ENCODE results near the gene DHRS3. TPM values are rescaled to one million over a fixed set of nuclear protein-coding genes. Genes with fewer than 3 reads are reported as not detected.
A peak's percentile ranks its signal among the peaks of the same experiment; 100 is the strongest.

DHRS3 gene, protein sequence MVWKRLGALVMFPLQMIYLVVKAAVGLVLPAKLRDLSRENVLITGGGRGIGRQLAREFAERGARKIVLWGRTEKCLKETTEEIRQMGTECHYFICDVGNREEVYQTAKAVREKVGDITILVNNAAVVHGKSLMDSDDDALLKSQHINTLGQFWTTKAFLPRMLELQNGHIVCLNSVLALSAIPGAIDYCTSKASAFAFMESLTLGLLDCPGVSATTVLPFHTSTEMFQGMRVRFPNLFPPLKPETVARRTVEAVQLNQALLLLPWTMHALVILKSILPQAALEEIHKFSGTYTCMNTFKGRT
- total RNA-seq (2016; rRNA removed; fragmentation: Illumina TruSeq; extraction: Trizol) (30.5 and 48.5 TPM in 2 replicates), polyA plus RNA-seq (2011; rRNA removed) (90.5 and 107 TPM in 2 replicates), polyA minus RNA-seq (2011; rRNA and poly(A)+ RNA removed; ENCODE audit: low replicate concordance) (17.4 and 446 TPM in 2 replicates), Bru-seq, nascent RNA (percentile 96 among the genes with signal in this experiment), BruChase-seq, experiment 1, labeled RNA remaining after a 6-hour chase (percentile 87 among the genes with signal in this experiment), BruChase-seq, experiment 2, labeled RNA remaining after a 2-hour chase (percentile 93 among the genes with signal in this experiment)
- total RNA-seq (2016; cell fraction: cytosol; rRNA removed; fragmentation: Illumina TruSeq; extraction: Trizol; ENCODE audit: low read depth): 25.5 and 27.3 TPM in 2 replicates
- 26.6 and 52.7 TPM in 2 replicates for total RNA-seq (2016; cell fraction: insoluble cytoplasmic fraction; rRNA removed; fragmentation: Illumina TruSeq; extraction: Trizol)
- 29.7 and 30.7 TPM in 2 replicates for total RNA-seq (2016; cell fraction: membrane; rRNA removed; fragmentation: Illumina TruSeq; extraction: Trizol)
- total RNA-seq (2016; cell fraction: nucleus; rRNA removed; fragmentation: Illumina TruSeq; extraction: Trizol): 41.7 and 48.7 TPM in 2 replicates
- polyA plus RNA-seq (2011; cell fraction: cytosol; rRNA removed): 85.8 and 93.3 TPM in 2 replicates
- polyA plus RNA-seq (2011; cell fraction: nucleus; rRNA removed): 96.4 and 100 TPM in 2 replicates
- 60.3 and 66.6 TPM in 2 replicates for polyA plus RNA-seq (2012)
- polyA plus RNA-seq (2016; cell fraction: cytosol; fragmentation: Illumina TruSeq; extraction: Trizol; ENCODE audit: low read depth): 7.8 TPM in 2 replicates
- polyA plus RNA-seq (2016; cell fraction: insoluble cytoplasmic fraction; fragmentation: Illumina TruSeq; extraction: Trizol; ENCODE audit: low read depth): 18.9 and 21.8 TPM in 2 replicates
- polyA plus RNA-seq (2016; cell fraction: membrane; fragmentation: Illumina TruSeq; extraction: Trizol; ENCODE audit: low read depth): 13.0 and 14.3 TPM in 2 replicates
- 64.9 and 66.2 TPM in 2 replicates for polyA plus RNA-seq (2016; cell fraction: nucleus; fragmentation: Illumina TruSeq; extraction: Trizol; ENCODE audit: insufficient read depth, low read depth)
- 107 and 116 TPM in 2 replicates for polyA minus RNA-seq (2011; cell fraction: cytosol; rRNA and poly(A)+ RNA removed)
- polyA minus RNA-seq (2011; cell fraction: nucleus; rRNA and poly(A)+ RNA removed): 65.1 and 73.6 TPM in 2 replicates
- long read RNA-seq, experiment 1, transcript DHRS3-204 (6 exons, 1,722 nt): major isoform, 232 of 274 reads
- long read RNA-seq, experiment 1, partial matches to known transcripts: 11 of 274 reads
- long read RNA-seq, experiment 1, other reads (novel, unspliced or antisense): 31 of 274 reads
- long read RNA-seq, experiment 2, transcript DHRS3-204 (6 exons, 1,722 nt): major isoform, 70 of 144 reads
- long read RNA-seq, experiment 2, partial matches to known transcripts: 17 of 144 reads
- long read RNA-seq, experiment 2, other reads (novel, unspliced or antisense): 57 of 144 reads

- no peaks in the 10 kb centered on the region for H3K9me3 ChIP-seq (ENCODE audit: low read length)
- H3K36me3 ChIP-seq (replicated peaks in 1 of 2; ENCODE audit: control insufficient read depth in 1 of 2, insufficient read depth in 2 of 2, low read length in 2 of 2): peaks cover 3 to 10% of the 10 kb centered on the region in 2 experiments; a peak in 4 of 5 replicates
- in situ Hi-C loops (cut with HindIII; ENCODE audit: extremely low pct_ligation_motif_present, low pct_unique_long_range_greater_than_20kb): loop anchor here (5.0 kb wide), 2 partner anchors 66 to 91 kb away; no protein-coding TSS in a partner anchor
- peak within 1 kb of the TSS; percentile 97 for H3K9ac ChIP-seq (ENCODE audit: insufficient read depth, low read depth, low read length)
- H3K4me2 ChIP-seq (ENCODE audit: low read depth, low read length): peak within 1 kb of the TSS; percentile 98
- intact Hi-C loops (cut with micrococcal nuclease; ENCODE audit: unreplicated experiment): loop anchor here (1.0 to 5.0 kb wide), 3 partner anchors 90 to 303 kb away; no protein-coding TSS in a partner anchor
- H3K4me1 ChIP-seq (ENCODE audit: insufficient read depth, low read length): peaks cover 54% of the 10 kb centered on the region
- peak within 1 kb of the TSS; percentile 91 to 97 (median 94) for H3K4me3 ChIP-seq (replicated peaks in 1 of 3; ENCODE audit: insufficient read depth in 1 of 3, low read depth in 2 of 3, low read length in 3 of 3)
- CTCF ChIA-PET (ENCODE audit: low intra/inter-chr PET ratio, low total read pairs): interaction anchor here (1.5 to 3.2 kb wide), 3 partner anchors 17 to 342 kb away, joined by 6 to 56 read pairs (median 17); no protein-coding TSS in a partner anchor
- POLR2A ChIA-PET: interaction anchor here (0.6 to 10.1 kb wide), 34 partner anchors 13 to 639 kb away, joined by 3 to 357 read pairs (median 6); no protein-coding TSS in a partner anchor
- under 1% methylated on average over 69 of the region's 69 CpGs for WGBS (ENCODE audit: low lambda C conversion rate)
- H3K27ac ChIP-seq (ENCODE audit: extremely low read length, insufficient read depth, low read length): peak within 1 kb of the TSS; percentile 94
- peaks cover 5% of the 10 kb centered on the region for H4K20me1 ChIP-seq (ENCODE audit: insufficient read depth, low read length)
- no peak within 1 kb of the TSS for H2AFZ ChIP-seq (ENCODE audit: low read length)
- H3K79me2 ChIP-seq (ENCODE audit: insufficient read depth, low read length): peaks cover 53% of the 10 kb centered on the region
- ATAC-seq (peak; percentile 54), DNase-seq (ENCODE audit: low spot score) (peak; percentile 83), FAIRE-seq (peak; percentile 18)
- no TSS peak for BruUV-seq (replicated peaks)
- peaks cover 0 to 3% of the 10 kb centered on the region in 2 experiments; a peak in 1 of 5 replicates for H3K27me3 ChIP-seq (ENCODE audit: control insufficient read depth in 1 of 2, insufficient read depth in 2 of 2, low read length in 2 of 2)
- peak; percentile 63; the same call in 1 of the 2 replicates for TF ChIP-seq ZNF329 (CRISPR knock-in tag; IDR thresholded peaks at IDR 0.05; ENCODE audit: low read depth)
- no peak for TF ChIP-seq ZFP41 (CRISPR knock-in tag; IDR thresholded peaks at IDR 0.05; ENCODE audit: borderline replicate concordance)
- peak; percentile 22; the same call in 1 of the 2 replicates for TF ChIP-seq ZNF232 (CRISPR knock-in tag; IDR thresholded peaks at IDR 0.05; ENCODE audit: borderline replicate concordance)
- TF ChIP-seq, protein P1, sequence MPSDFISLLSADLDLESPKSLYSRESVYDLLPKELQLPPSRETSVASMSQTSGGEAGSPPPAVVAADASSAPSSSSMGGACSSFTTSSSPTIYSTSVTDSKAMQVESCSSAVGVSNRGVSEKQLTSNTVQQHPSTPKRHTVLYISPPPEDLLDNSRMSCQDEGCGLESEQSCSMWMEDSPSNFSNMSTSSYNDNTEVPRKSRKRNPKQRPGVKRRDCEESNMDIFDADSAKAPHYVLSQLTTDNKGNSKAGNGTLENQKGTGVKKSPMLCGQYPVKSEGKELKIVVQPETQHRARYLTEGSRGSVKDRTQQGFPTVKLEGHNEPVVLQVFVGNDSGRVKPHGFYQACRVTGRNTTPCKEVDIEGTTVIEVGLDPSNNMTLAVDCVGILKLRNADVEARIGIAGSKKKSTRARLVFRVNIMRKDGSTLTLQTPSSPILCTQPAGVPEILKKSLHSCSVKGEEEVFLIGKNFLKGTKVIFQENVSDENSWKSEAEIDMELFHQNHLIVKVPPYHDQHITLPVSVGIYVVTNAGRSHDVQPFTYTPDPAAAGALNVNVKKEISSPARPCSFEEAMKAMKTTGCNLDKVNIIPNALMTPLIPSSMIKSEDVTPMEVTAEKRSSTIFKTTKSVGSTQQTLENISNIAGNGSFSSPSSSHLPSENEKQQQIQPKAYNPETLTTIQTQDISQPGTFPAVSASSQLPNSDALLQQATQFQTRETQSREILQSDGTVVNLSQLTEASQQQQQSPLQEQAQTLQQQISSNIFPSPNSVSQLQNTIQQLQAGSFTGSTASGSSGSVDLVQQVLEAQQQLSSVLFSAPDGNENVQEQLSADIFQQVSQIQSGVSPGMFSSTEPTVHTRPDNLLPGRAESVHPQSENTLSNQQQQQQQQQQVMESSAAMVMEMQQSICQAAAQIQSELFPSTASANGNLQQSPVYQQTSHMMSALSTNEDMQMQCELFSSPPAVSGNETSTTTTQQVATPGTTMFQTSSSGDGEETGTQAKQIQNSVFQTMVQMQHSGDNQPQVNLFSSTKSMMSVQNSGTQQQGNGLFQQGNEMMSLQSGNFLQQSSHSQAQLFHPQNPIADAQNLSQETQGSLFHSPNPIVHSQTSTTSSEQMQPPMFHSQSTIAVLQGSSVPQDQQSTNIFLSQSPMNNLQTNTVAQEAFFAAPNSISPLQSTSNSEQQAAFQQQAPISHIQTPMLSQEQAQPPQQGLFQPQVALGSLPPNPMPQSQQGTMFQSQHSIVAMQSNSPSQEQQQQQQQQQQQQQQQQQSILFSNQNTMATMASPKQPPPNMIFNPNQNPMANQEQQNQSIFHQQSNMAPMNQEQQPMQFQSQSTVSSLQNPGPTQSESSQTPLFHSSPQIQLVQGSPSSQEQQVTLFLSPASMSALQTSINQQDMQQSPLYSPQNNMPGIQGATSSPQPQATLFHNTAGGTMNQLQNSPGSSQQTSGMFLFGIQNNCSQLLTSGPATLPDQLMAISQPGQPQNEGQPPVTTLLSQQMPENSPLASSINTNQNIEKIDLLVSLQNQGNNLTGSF (CRISPR knock-in tag; IDR thresholded peaks at IDR 0.05): 0 out of 2 replicates have a peak, but pooled peaks have one; percentile 2
- TF ChIP-seq ZNF33B (CRISPR knock-in tag; IDR thresholded peaks at IDR 0.05): 0 out of 2 replicates have a peak, but pooled peaks have one; percentile 7
- peak; percentile 54; the same call in 1 of the 2 replicates for TF ChIP-seq TBX2 (CRISPR knock-in tag; IDR thresholded peaks at IDR 0.05; ENCODE audit: borderline replicate concordance)
Measured at GRCh38 chr1:12617901-12618660, at the start of gene DHRS3. DHRS3 (minus strand) TSS chr1:12618210; CDS start chr1:12617348, 862 bp downstream.
